Fibroblast of lung (primary cell): ENCODE data around the gene PSD2.

Source experiments
- EZH2 ChIP-seq: IDR thresholded peaks from 2 replicates; pipeline ENCODE4 v1.5.1; 2012; ENCODE audit warnings: low read length, control low read depth, mild to moderate bottlenecking; ENCODE audit errors: missing control alignments
- TF ChIP-seq, protein P1 (sequence below), 2 donors: IDR thresholded peaks in 1 of 2; conservative IDR thresholded peaks in 1 of 2; 1 replicate in 1 of 2; 2 replicates in 1 of 2; pipeline ENCODE4 v1.5.1; 2011 to 2012; ENCODE audit warnings: low read length in 2 of 2, control low read depth in 1 of 2, inconsistent platforms in 1 of 2, low read depth in 1 of 2, mild to moderate bottlenecking in 1 of 2

DNA sequence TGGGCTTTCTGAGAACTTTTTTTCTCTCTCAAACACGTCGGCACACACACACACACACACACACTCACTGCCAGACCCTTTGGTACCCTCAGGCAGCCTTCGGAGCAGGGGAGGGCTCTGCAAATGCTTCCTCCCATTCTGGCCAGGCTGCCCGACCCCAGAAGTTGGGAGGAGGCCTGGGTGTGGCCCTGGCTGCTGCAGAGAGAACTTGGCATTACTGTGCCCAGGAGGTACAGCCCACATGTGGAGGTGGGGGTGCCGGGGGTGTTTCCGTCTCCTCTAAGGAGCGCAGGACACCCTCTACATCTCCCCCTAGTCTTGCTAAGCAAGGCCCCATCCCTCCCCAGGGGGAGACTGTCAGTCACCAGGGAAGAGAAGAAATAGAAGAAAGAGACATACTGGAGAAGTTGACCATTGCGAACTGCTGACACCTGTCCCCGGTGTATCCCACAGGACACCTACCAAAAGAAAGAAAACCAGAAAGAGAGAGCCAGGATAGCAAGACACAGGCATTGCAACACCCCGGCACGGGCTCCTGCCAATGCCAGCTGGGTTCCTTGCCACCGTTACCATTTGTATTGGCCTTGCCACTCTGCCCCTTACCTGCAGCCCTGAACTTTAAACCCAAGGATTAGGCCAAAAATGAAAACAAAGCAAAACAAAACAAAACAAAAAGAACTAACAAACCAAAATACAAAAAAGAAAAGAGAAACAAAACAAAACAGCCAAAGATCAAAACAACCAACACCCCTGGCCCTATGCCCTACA, 69.3 kb downstream of the PSD2 start:
- TF ChIP-seq, protein P1, sequence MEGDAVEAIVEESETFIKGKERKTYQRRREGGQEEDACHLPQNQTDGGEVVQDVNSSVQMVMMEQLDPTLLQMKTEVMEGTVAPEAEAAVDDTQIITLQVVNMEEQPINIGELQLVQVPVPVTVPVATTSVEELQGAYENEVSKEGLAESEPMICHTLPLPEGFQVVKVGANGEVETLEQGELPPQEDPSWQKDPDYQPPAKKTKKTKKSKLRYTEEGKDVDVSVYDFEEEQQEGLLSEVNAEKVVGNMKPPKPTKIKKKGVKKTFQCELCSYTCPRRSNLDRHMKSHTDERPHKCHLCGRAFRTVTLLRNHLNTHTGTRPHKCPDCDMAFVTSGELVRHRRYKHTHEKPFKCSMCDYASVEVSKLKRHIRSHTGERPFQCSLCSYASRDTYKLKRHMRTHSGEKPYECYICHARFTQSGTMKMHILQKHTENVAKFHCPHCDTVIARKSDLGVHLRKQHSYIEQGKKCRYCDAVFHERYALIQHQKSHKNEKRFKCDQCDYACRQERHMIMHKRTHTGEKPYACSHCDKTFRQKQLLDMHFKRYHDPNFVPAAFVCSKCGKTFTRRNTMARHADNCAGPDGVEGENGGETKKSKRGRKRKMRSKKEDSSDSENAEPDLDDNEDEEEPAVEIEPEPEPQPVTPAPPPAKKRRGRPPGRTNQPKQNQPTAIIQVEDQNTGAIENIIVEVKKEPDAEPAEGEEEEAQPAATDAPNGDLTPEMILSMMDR (conservative IDR thresholded peaks at IDR 0.05 in 1 of 2, IDR thresholded peaks at IDR 0.05 in 1 of 2; ENCODE audit: low read depth in 1 of 2, low read length in 2 of 2): no peak
- no peak for TF ChIP-seq EZH2
